ENCODE results near the gene UNG.

UNG gene

GRCh38 chr12:109089683-109090082 lies 7.7 kb upstream of the UNG start:
- no peak for DNase-seq (ENCODE audit: low read depth)

GRCh38 chr12:109092497-109093021 lies 4.8 kb upstream of the UNG start:
- no peak for DNase-seq (ENCODE audit: low read depth)

- peak; percentile 91 for DNase-seq (ENCODE audit: low read depth)
Observed at GRCh38 chr12:109093022-109093918, 4.1 kb upstream of the UNG start, which contains the start of gene ALKBH2. Gene ALKBH2, minus strand, starts transcription at chr12:109093472. Its CDS starts 686 bp downstream, at chr12:109092786.

DNA sequence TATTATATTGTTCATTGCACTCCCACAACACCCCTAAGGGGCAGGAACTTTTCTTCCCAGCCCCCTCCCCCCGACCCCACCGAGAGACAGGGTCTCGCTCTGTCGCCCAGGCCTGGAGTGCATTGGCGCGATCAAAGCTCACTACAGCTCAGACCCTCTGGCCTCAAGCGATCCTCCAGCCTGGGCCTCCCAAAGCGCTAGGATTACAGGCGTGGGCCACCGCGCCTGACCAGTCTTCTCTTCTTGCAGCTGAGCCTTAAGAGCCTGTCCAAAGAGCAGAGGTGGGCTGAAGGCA lies 310 bp upstream of the UNG start:
- no peak for DNase-seq (ENCODE audit: low read depth)

DNA sequence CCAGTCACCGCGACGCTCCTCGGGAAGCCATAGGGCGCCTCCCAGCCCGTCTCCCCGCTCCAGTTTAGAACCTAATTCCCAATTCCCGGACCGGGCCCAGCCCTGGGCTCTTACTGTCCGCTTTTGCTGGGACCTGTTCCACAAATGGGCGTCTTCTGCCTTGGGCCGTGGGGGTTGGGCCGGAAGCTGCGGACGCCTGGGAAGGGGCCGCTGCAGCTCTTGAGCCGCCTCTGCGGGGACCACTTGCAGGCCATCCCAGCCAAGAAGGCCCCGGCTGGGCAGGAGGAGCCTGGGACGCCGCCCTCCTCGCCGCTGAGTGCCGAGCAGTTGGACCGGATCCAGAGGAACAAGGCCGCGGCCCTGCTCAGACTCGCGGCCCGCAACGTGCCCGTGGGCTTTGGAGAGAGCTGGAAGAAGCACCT lies 797 bp downstream of the UNG start:
- DNase-seq (ENCODE audit: low read depth): no peak

DNA sequence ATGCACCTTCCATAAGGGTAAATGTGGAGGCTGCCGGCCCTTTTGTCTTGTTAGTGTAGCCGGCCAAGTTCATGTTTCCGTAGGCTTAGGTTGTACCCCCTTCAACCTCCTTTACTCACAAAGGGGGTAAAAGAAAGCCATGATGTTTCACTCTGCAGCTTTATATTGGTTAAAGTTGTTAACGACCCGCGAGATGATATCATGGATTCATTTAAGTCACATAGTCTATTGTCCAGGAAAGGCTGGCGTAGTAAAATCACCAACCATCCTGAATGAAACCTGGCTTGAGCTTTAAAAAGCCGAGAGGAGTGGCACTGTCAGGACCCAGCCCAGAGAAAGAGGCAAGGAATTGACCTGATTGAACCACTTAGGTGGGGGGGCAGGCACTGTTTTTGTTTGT lies 1.3 kb downstream of the UNG start:
- no peak for DNase-seq (ENCODE audit: low read depth)

DNA sequence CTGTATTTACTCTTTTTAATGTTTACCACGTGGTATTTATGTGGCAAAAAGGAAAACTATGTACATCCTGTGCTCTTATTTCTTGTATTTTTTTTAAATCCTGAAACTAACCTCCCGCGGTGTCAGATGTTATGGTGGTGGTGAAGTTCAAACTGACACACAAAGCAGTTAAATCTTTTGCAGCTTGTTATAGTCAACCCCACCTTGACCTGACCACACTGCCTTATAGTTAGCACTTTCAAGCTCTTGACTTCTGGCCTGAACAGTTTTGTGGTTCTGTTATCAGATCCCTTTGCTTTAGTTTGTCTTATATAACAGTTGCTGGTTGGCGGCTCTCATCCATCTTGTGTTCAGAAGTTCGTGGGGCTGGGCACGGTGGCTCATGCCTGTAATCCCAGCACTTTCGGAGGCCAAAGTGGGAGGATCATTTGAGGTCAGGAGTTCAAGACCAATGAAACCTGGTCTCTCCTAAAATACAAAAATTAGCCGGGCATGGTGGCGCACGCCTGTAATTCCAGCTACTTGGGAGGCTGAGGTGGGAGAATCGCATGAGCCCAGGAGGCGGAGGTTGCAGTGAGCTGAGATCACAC lies 2.1 kb downstream of the UNG start:
- no peak for DNase-seq (ENCODE audit: low read depth)

- DNase-seq (ENCODE audit: low read depth): no peak
Observed at GRCh38 chr12:109100741-109101140, 3.3 kb downstream of the UNG start.

DNA sequence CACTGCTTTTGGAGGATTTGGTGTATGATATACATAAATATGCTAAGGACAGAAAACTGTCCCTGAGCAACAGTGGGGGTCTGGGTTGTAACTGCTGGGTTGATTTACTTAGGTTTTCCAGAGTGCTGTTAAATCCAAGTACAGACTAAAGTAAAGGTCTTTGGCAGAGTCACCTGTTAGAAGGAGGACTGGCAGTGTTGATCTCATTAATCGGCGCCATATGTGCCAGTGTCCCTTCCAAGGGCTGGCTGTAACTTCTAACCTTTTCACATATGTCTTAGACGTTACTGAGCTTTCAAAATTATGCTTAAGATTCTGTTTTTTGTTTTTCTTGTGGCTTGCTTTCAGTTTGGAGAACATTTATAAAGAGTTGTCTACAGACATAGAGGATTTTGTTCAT lies 5.1 kb downstream of the UNG start:
- DNase-seq (ENCODE audit: low read depth): no peak

GRCh38 chr12:109105176-109105575 lies 7.8 kb downstream of the UNG start:
- DNase-seq (ENCODE audit: low read depth): no peak

- DNase-seq (ENCODE audit: low read depth): no peak
Observed at GRCh38 chr12:109109746-109110350, 12.5 kb downstream of the UNG start.

DNA sequence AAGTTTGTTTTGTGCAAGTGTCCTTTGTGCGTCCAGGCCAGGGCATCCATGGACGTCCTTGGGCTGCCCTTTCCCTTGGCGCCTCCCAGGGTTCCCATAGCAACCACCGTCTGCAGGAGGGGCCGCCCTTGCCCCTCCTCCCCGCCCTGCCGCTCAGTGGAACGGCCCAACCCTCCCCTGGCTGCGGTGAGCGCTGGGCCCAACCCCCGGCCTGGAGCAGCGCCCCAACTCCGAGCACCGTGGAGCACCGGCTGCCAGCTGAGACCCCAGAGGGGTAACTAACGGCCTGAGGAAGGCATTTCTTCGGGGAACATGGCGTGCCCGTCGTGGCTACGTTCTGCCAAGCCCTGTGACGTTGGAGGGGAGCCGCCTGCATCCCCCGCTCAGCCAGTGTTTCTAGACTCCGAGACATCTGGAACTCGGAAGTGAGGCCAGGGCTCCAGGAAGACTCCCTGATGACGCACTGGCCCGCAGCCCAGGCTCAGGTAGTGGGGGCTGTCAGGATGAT lies 13.6 kb downstream of the UNG start:
- DNase-seq (ENCODE audit: low read depth): peak; percentile 27

- no peak for DNase-seq (ENCODE audit: low read depth)
Observed at GRCh38 chr12:109112720-109113465, 15.5 kb downstream of the UNG start.

GRCh38 chr12:109113661-109114321 lies 16.4 kb downstream of the UNG start:
- DNase-seq (ENCODE audit: low read depth): no peak

- DNase-seq (ENCODE audit: low read depth): no peak
Observed at GRCh38 chr12:109114644-109115043, 17.2 kb downstream of the UNG start.

- DNase-seq (ENCODE audit: low read depth): no peak
Observed at GRCh38 chr12:109115404-109115757, 18.0 kb downstream of the UNG start.

DNA sequence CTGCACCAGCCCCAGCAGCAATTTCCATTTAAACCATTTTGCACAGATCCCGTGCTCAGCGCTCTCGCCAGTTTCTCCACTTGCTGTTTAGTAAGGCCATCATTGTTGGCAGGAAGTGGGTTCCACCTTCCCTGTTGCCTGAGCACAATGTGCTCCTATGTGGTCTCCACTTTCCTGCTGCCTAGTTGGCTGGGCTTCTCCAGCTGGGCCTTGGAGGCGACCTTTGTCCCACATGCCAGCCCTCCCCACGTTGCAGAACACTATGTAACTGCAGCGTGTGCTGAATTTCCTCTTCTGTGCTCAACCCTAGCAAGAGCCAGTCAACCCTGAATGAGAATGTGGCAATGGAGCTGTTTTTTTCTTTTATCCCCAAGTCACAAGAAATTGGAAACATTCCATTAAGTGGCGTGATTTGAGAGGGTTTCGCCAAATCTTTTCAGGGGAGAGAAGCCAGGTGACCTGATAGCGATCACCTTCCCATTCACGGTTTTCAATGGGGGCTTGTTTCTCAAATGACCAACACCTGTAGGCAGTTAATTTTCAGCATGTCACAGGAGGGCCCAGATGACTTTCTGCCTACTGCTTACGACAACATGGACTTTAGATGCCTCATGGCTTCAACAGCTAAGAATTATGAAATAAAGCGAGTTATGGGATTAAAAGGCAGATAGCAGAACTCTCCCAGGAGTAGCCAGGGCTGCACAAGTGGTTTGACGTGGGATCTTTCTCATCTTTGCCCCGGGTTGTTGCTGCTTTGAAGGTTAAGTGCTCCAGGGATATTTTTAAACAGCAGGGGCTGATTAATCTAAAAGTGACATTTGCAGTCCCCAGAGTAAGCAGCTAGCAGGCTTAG lies 18.6 kb downstream of the UNG start, which contains the start of gene ACACB:
Gene ACACB, plus strand, starts transcription at position 830 of the 853 bp plus-strand sequence. CDS start 22,819 bp downstream, outside the sequence.
- no peak for DNase-seq (ENCODE audit: low read depth)

DNA sequence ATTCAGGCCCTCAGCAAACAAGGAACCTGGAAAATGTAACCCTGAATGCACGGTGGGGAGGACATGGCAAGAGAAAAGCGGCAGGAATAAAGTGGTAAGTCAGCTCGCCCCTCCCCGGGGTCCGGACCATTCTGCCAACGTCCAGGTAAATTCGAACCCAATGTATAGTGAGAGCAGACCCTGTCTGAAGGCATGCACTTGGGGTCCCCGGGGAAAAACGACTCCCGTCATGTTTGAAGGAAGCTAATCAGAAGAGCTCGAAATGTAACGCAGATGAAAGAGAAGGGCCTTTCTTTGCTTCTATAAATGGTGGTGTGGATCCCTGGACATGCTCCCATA lies 19.2 kb downstream of the UNG start:
- DNase-seq (ENCODE audit: low read depth): no peak

DNA sequence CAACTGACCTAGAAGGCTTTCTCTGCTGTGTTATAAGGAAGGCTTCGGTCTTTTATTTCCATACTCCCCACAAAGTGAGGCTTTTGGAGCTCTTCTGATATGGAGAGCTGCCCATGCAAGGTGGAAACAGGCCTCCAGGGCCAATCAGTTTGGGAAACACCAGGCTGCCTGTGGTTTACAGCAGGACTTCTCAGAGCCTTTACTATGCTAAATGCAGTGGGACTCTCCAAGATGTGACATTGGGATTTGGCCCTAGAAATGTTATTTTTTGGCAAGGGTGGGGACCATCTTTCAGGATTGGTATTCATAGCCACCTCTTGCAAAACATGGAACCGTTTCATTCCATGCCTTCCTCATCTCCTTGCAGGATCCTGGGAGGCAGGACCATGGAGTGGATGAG lies 22.7 kb downstream of the UNG start:
- no peak for DNase-seq (ENCODE audit: low read depth)

DNA sequence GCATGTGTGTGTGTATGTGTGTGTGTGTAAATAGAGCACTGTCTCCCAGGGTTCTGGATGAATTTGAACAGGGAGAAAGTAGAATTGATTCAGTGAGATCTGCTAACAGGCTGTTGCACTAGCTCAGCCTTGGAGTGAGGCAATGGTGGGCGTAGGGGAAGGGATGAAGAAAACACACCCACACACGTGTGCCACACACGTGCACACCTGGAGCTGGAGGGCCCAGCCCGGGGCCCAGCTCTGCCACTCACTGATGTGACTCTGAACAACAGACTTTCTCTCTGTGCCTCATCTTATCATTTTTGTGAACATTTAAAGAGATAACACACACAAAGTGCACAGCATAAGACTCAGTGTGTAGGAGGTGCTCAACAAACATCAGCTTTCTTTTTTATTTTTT lies 23.2 kb downstream of the UNG start:
- no peak for DNase-seq (ENCODE audit: low read depth)
